HUDEP-2 (cell line): ENCODE results near the gene SPATA6L.

ENCODE experiments used
- DNase-seq, 76 experiments: peaks; one replicate each; lab custom pipeline; 2025; ENCODE audit not compliant: unreplicated experiment in 76 of 76; lab: John Stamatoyannopoulos, UW

Gene SPATA6L

GRCh38 chr9:4590430-4591122 is 75.7 kb downstream of the SPATA6L start:
- DNase-seq: no peak

DNA sequence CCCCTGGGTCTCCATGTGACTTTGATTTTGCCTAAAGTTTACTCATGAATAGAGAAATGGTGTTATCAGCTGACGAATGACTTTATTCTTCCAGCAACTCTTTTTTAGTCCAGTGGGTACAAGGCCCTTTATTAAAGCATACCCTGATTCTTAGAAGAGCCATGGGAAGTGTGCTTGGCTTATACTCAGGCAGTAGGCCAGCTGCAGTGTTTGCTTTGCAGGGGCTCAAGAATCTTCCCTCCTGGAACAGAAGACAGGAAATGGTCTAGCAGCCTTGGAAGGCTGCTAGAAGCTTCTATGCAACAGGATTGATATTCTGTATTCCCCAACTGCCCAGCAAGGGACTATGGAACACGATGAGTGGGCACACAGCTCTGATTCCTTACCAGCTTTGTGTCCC is 77.6 kb downstream of the SPATA6L start:
- no peak for DNase-seq

GRCh38 chr9:4585135-4585534 is 81.1 kb downstream of the SPATA6L start:
- no peak for DNase-seq

- DNase-seq: no peak
These were observed 81.6 kb downstream of the SPATA6L start for GRCh38 chr9:4584636-4585035.

GRCh38 chr9:4583001-4583400 is 83.3 kb downstream of the SPATA6L start:
- DNase-seq: no peak

- DNase-seq: no peak
These were observed 84.3 kb downstream of the SPATA6L start for GRCh38 chr9:4581861-4582565.

GRCh38 chr9:4581035-4581760 is 85.1 kb downstream of the SPATA6L start:
- DNase-seq: no peak

GRCh38 chr9:4579001-4579400 is 87.3 kb downstream of the SPATA6L start:
- no peak for DNase-seq

GRCh38 chr9:4576448-4576847 is 89.8 kb downstream of the SPATA6L start:
- no peak for DNase-seq

- DNase-seq: no peak
These were observed 90.3 kb downstream of the SPATA6L start for GRCh38 chr9:4575997-4576396.

GRCh38 chr9:4574657-4575243 is 91.5 kb downstream of the SPATA6L start:
- no peak for DNase-seq

DNA sequence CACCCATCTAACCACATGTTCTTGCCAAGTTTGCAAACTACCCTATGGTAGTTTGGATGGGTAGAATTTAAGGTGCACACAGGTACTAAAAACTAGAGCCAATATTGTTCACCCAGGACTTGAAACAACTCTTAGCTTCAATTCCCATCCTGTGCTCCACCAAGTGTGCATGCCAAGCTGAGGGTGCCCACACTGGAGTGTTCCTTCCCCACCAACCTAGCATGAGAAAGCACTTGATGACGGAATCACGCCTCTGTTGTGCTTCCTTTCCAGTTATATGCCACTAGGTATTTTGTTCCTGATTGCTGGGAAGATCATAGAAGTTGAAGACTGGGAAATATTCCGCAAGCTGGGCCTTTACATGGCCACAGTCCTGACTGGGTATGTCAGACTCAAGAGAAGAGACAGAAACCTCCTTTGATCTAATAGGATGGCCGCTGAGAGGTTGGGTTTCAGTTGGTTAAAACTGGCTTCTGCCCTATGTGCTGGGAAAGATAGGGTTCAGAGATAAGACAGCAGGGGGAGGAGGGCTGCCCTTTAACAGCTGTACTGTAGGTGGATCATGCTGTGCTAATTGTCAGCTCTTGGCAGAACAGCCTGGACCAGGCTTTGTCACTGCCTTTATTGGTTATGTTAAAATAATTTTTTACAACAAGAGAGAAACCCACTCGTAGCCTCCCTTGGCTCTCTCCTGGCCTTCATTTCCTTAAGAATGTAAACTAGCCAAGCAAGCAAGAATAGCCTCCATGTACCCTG is 92.5 kb downstream of the SPATA6L start:
- DNase-seq: no peak

- DNase-seq: no peak
These were observed 93.1 kb downstream of the SPATA6L start for GRCh38 chr9:4573176-4573575.

DNA sequence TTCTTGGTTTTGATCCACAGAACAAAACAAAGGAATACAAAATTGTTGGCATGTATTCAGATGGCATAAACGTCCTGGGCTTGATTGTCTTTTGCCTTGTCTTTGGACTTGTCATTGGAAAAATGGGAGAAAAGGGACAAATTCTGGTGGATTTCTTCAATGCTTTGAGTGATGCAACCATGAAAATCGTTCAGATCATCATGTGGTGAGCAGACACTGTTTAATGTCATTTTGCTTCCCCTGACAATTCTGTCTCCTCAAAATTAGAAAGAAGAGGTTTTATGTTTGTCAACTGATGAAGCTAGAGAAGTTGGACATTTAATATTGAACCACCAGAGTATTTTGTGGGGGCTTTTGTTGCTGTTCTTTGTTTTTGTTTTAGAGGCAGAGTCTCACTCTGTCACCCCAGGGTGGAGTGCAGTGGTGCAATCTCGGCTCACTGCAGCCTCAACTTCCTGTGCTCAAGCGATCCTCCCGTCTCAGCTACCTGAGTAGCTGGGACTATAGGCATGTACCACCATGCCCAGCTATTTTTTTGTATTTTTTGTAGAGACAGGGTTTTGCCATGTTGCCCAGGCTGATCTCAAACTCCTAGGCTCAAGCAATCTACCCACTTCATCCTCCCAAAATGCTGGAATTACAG is 94.0 kb downstream of the SPATA6L start:
- DNase-seq: no peak

DNA sequence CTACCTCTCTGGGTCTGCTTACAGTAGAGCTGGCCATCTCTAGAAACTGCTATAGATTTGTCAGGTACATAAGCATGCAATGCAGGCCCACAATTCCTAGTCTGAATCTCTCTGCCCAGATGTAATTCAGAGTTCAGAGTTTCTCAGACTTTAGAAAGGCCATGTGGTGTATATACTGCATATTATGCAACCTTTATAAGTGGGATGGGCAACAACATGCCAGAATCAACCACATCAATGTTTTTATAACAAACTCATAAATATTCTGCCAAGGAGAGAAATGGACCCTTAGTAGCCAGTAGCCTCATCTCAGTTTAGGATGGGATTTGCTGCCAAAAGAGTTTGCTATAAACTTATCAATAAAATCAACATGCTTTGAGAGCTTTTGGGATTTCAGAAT is 97.2 kb downstream of the SPATA6L start:
- no peak for DNase-seq

DNA sequence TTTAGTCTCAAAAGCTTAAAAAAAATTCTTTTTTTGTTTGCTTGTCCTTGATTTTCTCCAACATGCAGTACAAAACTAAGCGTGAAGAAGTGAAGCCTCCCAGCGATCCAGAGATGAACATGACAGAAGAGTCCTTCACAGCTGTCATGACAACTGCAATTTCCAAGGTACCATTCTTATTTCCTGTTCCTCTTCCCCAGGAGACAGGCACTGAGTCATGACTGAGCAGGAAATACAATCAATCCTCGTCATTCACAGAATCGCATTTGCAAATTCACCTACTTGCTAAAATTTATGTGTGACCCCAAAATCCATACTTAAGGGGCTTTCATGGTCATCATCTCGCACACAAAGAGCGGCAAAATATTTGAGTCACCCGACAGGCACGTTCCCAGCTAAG is 98.7 kb downstream of the SPATA6L start:
- no peak for DNase-seq

DNA sequence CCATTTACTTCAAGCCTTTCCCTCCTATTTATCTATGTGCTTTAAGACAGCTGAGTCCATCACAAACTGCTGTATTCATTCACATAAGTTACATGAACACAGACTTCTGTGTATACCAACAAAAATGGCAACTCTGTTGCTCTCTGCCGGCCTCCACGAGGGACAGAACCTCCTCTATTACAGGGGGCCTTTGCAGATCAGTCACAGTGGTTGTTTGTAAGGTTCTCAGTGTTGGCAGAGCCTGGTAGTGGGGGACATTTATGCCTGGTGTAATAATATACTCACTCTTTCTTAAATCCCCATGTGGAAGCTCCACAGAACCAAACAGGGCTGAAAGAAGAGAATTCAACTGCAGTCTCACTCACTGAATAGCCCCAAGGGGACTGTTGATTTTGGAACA is 99.5 kb downstream of the SPATA6L start:
- no peak for DNase-seq

GRCh38 chr9:4563105-4563504 is 103.2 kb downstream of the SPATA6L start:
- DNase-seq: no peak

- no peak for DNase-seq
These were observed 106.8 kb downstream of the SPATA6L start for GRCh38 chr9:4559261-4560182.
